ENCODE measurements around the gene PABPN1.

Gene PABPN1

GRCh38 chr14:23326491-23327332 lies 5.5 kb downstream of the PABPN1 start:
- no peak for DNase-seq

DNA sequence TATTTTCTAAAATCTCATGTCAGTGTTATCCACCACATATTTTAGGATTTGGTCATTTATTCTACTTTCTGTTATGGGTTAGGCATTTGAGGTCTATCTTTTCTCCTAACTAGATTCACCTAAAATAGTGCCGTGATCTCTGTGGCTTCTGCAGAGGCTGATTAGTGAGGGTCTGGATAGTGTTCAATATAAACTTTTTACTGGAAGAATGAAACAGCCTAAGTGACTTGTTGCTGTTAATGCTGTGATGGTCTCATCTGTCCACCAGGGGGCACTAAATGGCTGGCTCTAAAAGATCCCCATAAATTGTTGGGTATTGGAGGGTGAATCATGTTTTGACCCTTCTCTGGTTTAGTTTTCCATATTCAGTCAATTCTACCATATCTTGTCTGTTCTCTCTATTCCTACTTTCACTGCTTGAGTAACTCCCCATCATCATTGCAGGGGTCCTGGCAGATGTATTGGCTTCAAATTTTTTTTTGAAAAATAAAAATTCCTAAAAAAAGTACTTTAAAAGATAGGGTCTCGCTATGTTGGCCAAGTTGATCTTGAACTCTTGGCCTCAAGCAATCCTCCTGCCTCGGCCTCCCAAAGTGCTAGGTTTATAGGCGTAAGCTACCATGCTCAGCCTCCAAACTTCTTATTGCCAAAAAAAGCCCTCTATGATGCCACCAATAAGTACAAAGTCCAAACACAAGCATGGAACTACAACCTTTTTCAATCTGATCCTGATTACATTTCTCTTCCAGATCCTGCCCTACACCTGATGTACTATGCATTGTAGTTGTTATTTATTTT lies 6.9 kb downstream of the PABPN1 start:
- DNase-seq = peak; percentile 44

- no peak for DNase-seq
Measured at GRCh38 chr14:23335623-23336022, 14.4 kb downstream of the PABPN1 start.

DNA sequence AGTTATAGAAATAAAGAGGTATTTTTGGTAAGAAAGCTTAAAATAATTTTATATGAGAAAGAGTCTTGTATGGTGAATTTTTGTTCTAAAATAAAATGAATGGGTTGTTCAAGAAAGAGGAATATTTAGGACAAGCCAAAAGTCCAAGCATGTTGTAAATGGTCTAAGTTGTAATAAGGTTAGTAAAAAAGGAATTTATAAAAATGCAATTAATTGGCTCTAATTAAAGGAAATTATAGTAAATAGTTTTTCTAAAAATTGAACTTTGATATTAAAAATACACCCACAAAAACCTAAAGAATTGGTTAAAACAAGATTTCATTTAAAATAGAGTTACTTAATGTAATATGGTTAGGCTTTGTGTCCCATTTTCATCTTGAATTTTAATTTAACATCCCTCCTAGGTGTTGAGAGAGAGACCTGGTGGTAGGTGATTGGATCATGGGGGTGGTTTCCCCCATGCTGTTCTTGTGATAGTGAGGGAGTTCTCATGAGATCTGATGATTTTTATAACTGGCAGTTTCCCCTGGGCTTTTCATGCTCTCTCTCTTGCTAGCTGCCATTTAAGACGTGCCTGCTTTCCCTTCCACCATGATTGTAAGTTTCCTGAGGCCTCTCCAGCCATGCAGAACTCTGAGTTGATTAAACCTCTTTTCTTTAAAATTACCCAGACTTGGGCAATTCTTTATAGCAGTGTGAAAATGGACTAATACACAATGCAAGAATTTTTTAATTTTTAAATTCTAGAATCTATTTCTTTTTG lies 18.4 kb downstream of the PABPN1 start:
- no peak for DNase-seq

GRCh38 chr14:23344481-23344880 lies 23.2 kb downstream of the PABPN1 start:
- no peak for DNase-seq

GRCh38 chr14:23345987-23346692 lies 24.9 kb downstream of the PABPN1 start:
- DNase-seq = no peak

- DNase-seq = no peak
Measured at GRCh38 chr14:23346693-23347405, 25.6 kb downstream of the PABPN1 start.

- DNase-seq = no peak
Measured at GRCh38 chr14:23347406-23348296, 26.4 kb downstream of the PABPN1 start.

- no peak for DNase-seq
Measured at GRCh38 chr14:23348297-23348655, 27.0 kb downstream of the PABPN1 start.

- DNase-seq = no peak
Measured at GRCh38 chr14:23349156-23349845, 28.0 kb downstream of the PABPN1 start.

- no peak for DNase-seq
Measured at GRCh38 chr14:23351681-23352505, 30.6 kb downstream of the PABPN1 start.

DNA sequence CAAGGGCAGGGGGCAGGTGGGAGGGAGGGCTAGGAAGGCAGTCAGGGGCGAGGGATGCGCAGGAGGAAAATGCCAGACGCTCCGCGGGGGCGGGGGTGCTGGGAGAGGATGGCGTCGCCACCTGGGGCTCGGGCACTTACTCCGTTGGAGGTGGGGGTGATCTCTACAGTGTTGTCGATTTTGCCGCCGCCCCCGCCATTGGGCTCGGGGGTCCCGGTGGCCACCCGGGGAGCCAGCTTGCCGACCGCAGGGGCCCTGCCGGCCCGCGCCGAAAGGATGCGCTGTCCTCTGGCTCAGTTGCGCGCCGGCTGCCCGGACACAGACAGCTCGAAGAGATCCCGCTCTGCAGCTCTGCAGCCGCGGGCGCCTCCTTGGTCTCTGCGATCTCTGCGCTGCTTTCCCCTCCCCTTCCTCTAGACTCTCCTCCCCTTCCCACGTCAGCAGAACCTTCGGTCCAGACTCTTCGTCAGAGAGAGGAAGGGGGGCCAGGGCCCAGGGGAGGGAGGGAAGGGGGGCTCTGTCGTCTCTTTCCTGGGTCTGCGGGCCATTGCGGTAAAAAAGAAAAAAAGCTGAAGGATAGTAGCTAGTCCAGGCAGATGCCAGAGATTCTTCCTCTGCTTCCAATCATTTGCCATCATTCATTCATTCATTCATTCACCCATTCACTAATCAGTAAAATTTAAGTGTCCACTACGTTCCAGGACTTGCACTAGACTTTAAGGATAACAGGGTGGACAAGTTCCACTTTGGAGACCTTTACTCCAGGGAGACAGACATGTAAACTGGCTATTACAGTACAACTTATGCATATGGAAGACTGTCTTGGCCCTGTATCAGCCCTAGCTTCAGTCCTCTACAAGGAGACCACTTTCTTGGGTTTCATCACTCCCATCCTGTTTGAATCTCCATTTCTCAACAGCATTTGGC lies 31.5 kb downstream of the PABPN1 start, which contains the start of gene SLC22A17:
TSS of gene SLC22A17 (minus strand) at position 382 of the 927 bp plus-strand sequence.
- peak; percentile 45 for DNase-seq

DNA sequence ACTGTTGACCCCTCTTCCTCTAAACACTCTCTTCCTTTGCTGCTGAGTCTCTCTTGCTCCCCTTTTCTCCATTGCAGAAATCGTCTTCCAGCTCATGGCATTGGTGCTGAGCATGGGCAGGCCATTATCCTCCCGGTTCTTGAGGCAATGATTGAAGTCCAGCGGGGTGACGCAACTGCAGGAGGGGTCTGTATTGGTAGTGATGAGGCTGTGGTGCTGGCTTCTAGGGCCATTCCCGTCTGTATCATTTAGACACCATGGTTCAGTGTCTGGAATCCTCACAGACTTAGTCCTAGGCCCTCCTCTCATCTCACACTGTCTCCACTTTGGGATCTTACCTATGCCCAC lies 32.1 kb downstream of the PABPN1 start:
- DNase-seq = no peak

DNA sequence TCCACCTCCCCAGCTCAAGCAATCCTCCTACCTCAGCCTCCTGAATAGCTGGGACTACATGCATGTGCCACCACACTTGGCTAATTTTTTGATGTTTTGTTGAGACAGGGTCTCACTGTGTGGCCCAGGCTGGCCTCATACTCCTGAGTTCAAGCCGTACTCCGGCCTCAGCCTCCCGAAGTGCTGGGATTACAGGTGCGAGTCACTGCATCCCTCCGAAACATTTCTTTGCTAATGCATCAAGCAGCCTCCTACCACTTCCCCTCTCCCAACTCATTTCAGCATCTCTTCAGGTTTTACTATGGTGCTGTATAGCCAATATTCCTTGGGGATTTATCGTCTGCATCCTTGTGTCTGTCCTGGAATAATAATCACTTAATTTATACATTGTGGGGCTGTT lies 33.7 kb downstream of the PABPN1 start:
- no peak for DNase-seq

DNA sequence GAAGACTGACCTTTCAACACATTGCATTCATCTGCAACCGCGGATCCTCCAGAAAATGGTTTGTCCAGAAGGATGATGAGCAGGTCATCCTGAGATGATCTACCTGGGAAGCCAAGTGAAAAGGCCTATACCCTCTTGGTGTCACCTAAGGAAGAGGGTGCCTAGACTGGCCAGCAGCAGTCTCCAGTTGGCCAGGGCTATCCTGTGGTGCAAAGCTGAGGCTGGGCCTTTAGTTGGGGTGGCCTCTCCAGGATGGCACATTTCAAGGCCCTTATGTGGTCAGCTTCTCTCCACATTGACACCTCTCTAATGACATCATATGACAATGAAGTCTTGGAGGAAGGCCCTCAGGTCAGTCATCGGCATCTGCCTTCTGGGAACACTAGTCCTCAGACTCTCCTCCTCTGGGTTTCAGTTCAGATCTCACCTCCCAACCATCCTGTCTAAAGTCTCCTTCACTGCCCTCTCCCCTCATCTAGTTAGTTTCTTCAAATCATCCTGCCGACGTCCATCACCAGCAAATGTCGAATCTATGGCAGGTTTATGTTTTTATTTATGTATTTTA lies 34.7 kb downstream of the PABPN1 start:
- DNase-seq = no peak

GRCh38 chr14:23356662-23357061 lies 35.4 kb downstream of the PABPN1 start:
- DNase-seq = no peak

DNA sequence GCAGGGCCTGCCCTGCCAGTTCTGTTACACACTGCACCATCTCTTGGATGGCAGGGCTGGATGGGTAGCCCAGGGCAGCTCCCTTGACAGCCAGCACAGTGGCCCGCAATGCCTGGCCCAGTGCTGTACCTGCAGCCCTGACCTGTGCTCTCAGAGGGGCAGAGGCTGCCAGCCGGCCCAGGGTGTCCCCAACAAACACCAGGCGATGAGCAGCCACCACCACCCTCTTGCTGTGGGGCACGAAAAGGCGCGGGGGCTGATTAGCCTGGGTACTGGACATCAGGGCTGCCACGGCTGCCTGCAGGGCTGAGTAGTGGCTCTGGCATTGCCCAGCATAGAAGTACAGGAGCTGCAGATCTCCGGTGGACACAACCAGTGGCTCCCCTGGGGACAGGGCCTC lies 36.0 kb downstream of the PABPN1 start:
- no peak for DNase-seq

DNA sequence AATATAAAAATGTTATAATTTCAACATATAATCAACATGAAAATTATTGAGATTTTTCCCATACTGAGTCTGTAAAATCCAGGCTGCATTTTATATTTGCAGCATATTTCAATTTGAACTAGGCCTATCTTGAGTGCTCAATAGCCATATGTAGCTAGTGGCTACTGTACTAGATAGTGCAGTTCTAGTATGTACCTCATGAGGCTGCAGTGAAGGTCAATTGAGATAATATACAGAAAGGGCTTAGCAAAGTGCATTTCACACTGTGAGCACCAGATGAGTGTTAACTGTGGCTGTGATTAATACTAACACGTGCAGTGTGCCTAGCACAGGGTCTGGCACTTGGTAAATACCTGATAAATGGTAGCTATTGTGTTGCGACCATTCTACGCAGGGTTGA lies 36.8 kb downstream of the PABPN1 start:
- no peak for DNase-seq
